Activated T-cell treated with anti-CD3 and anti-CD28 coated beads, Interleukin-2, amount 50 U/mL, for 72 hours (primary cell): ENCODE measurements around the gene ZNF165. TPM values are rescaled to one million over a fixed set of nuclear protein-coding genes. Genes with fewer than 3 reads are reported as not detected.

Experiments
- ATAC-seq, 2 donors: fragments of 150-1000 bp; cut with Tn5 transposase; replicated peaks in 1 of 2; 2 replicates each; pipeline ENCODE4 v1.10.0; 2021; ENCODE audit warnings: moderate library complexity in 2 of 2, mild to moderate bottlenecking in 1 of 2
- DNase-seq, 2 donors: peaks; one replicate each; pipeline ENCODE4 v3.0.0; 2021 to 2022; ENCODE audit warnings: mixed read lengths in 1 of 2
- H3K27ac Mint-ChIP-seq: one replicate; pipeline ENCODE4 v1.8.0; 2022; ENCODE audit warnings: mild to moderate bottlenecking, moderate library complexity, mixed read lengths
- H3K27me3 Mint-ChIP-seq: one replicate; pipeline ENCODE4 v1.8.0; 2022; ENCODE audit warnings: low read depth, mixed read lengths
- H3K36me3 Mint-ChIP-seq, 2 donors: one replicate each; pipeline ENCODE4 v1.8.0; 2022; ENCODE audit warnings: mixed read lengths in 2 of 2, mild to moderate bottlenecking in 1 of 2; ENCODE audit not compliant: insufficient read depth in 2 of 2
- H3K4me1 Mint-ChIP-seq: one replicate; pipeline ENCODE4 v1.8.0; 2022; ENCODE audit warnings: low read depth, mixed read lengths
- H3K4me3 Mint-ChIP-seq, 2 donors: one replicate each; pipeline ENCODE4 v1.8.0; 2022; ENCODE audit warnings: mild to moderate bottlenecking in 2 of 2, mixed read lengths in 2 of 2, moderate library complexity in 2 of 2
- H3K9me3 Mint-ChIP-seq, 2 donors: one replicate each; pipeline ENCODE4 v1.8.0; 2022; ENCODE audit warnings: mixed read lengths in 2 of 2
- total RNA-seq, 2 donors: library from RNA; stranded (reverse); gene quantifications; one replicate each; pipeline ENCODE4 v1.2.3, GENCODE V29; 2022

ZNF165 gene
- total RNA-seq, 2 donors from 2014 or later: 5.1 to 6.1 TPM

GRCh38 chr6:28125401-28125800, 45.0 kb downstream of the ZNF165 start:
- DNase-seq: no peak
- H3K4me3 Mint-ChIP-seq: peak overlapping the region; percentile 98 to 99
- no peaks in the 10 kb centered on the region for H3K27me3 Mint-ChIP-seq
- H3K4me1 Mint-ChIP-seq: peaks cover 58% of the 10 kb centered on the region
- H3K9me3 Mint-ChIP-seq: no peaks in the 10 kb centered on the region
- H3K36me3 Mint-ChIP-seq: peaks cover 6 to 29% of the 10 kb centered on the region in 2 donors
- peak overlapping the region; percentile 99 for H3K27ac Mint-ChIP-seq
- ATAC-seq: no peak

GRCh38 chr6:28134015-28134414, 53.6 kb downstream of the ZNF165 start:
- ATAC-seq (no peak), DNase-seq (peak in 1 of 2 donors; percentile 21)
- Mint-ChIP-seq H3K4me1 (peaks cover 59% of the 10 kb centered on the region), H3K27ac (peak overlapping the region; percentile 70), H3K4me3 (peak overlapping the region; percentile 35 to 37), H3K27me3 (no peaks in the 10 kb centered on the region), H3K9me3 (no peaks in the 10 kb centered on the region), H3K36me3 (peaks cover 5 to 12% of the 10 kb centered on the region in 2 donors)

GRCh38 chr6:28134716-28135115, 54.3 kb downstream of the ZNF165 start:
- peaks cover 60% of the 10 kb centered on the region for H3K4me1 Mint-ChIP-seq
- peak overlapping the region; percentile 11 for H3K27ac Mint-ChIP-seq

DNA sequence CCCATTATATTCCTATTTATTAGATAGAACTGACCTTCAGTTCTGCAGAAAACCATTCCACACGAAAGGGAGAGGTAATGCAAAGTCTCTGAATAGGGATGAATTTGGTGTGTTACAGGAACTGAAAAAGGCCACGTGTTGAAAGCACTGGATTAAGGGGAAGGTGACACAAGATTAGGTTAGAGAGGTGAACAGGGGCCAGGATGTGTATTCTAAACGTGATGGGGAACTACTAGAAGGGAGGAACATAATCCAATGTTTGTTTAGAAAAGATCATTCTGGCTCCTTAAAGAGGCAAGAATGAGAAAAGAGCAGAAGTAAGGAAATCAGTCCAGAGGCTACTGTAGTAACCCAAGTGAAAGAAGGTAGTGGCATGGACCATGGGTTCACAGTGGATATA, 55.0 kb downstream of the ZNF165 start:
- Mint-ChIP-seq H3K36me3 (peaks cover 5 to 6% of the 10 kb centered on the region in 2 donors), H3K27ac (peak overlapping the region; percentile 94), H3K9me3 (no peaks in the 10 kb centered on the region), H3K4me3 (peak overlapping the region; percentile 91 to 94), H3K27me3 (no peaks in the 10 kb centered on the region), H3K4me1 (peaks cover 65% of the 10 kb centered on the region)
- ATAC-seq (no peak), DNase-seq (no peak)

More at GRCh38 chr6:28134716-28135115, 54.3 kb downstream of the ZNF165 start:
- Mint-ChIP-seq H3K9me3 (no peaks in the 10 kb centered on the region), H3K36me3 (peaks cover 5 to 9% of the 10 kb centered on the region in 2 donors), H3K27me3 (no peaks in the 10 kb centered on the region), H3K4me3 (peak overlapping the region in 1 of 2 donors; percentile 46)
- ATAC-seq: no peak
- DNase-seq: no peak

- Mint-ChIP-seq H3K9me3 (no peaks in the 10 kb centered on the region), H3K4me1 (peaks cover 76% of the 10 kb centered on the region), H3K4me3 (peak overlapping the region; percentile 91 to 94), H3K27ac (peak overlapping the region; percentile 94), H3K36me3 (peaks cover 6 to 7% of the 10 kb centered on the region in 2 donors), H3K27me3 (no peaks in the 10 kb centered on the region)
- peak; percentile 83 to 85 for DNase-seq
- ATAC-seq: peak; percentile 61 to 67
These were observed 56.5 kb downstream of the ZNF165 start for GRCh38 chr6:28136585-28137504.

- peak overlapping the region; percentile 91 to 94 for H3K4me3 Mint-ChIP-seq
- peak overlapping the region; percentile 94 for H3K27ac Mint-ChIP-seq
- H3K27me3 Mint-ChIP-seq: no peaks in the 10 kb centered on the region
- H3K4me1 Mint-ChIP-seq: peaks cover 76% of the 10 kb centered on the region
- no peaks in the 10 kb centered on the region for H3K9me3 Mint-ChIP-seq
- ATAC-seq: peak; percentile 28 to 39
- peaks cover 6 to 7% of the 10 kb centered on the region in 2 donors for H3K36me3 Mint-ChIP-seq
- DNase-seq: peak in 1 of 2 donors; percentile 27
These were observed 57.2 kb downstream of the ZNF165 start for GRCh38 chr6:28137505-28137981.

Other genes with a start within 250 kb of the ZNF165 start
- gene OR2B2, start 168.2 kb upstream of the ZNF165 start, total RNA-seq: not detected
- gene OR2B6, start 123.3 kb upstream of the ZNF165 start, total RNA-seq: under 1 TPM; 0.35 to 0.43 TPM
- 1 to 10 TPM; 5.1 to 7.9 TPM for gene ZSCAN16, start 44.0 kb downstream of the ZNF165 start, total RNA-seq
- 10 to 100 TPM; 29.8 to 32.0 TPM for gene ZKSCAN8, start 61.3 kb downstream of the ZNF165 start, total RNA-seq
- gene ZSCAN9, start 144.7 kb downstream of the ZNF165 start, total RNA-seq: 1 to 10 TPM; 7.5 to 9.2 TPM
- 1 to 10 TPM; 5.1 to 7.6 TPM for gene ZKSCAN4, start 171.7 kb downstream of the ZNF165 start, total RNA-seq
- gene NKAPL, start 178.7 kb downstream of the ZNF165 start, total RNA-seq: under 1 TPM in 1 of 2 donors, not detected in 1; 0.14 TPM
- 10 to 100 TPM; 10.1 to 10.7 TPM for gene ZSCAN26, start 186.6 kb downstream of the ZNF165 start, total RNA-seq
- gene PGBD1, start 201.0 kb downstream of the ZNF165 start, total RNA-seq: 1 to 10 TPM; 4.7 to 5.9 TPM